ENCODE results near the gene ZYX. TPM values are rescaled to one million over a fixed set of nuclear protein-coding genes. Genes with fewer than 3 reads are reported as not detected.

Gene ZYX
- total RNA-seq, 1 experiment from 2014 or later: 179 TPM

DNA sequence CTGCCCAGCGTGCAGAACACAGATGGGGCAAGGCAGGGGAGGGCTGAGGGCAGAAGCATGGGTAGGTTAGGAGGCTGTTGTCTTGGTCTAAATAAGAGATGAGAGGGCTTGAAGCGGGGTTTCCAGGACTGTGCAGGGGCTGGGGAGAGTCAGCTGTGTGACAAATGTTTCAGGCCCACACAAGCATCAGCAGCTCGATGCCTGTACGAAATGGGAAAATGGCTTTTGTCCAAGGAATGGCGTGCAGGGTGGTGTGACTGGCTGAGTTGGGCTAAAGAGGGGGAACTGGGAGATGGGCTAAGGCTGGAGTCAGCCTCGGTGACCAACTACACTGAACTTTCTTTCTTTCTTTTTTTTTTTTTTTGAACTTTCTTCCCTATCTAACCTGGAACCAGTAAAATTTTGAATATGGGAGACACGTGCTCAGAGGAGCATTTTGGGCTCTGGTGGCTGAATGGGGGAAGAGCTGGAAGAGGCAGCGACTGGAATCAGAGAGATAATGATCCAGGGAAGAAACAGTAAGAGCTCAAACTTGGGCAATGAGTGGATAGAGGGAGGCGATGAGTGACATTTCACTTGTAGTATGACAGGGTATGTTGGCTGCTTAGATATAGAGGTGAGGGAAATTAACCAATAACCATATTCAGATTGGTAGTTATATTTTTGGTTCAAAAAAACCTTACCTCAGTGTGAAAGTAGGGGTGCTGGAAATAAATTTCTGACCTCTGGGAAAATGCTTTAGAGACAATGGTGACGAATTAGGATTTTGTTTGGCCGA lies 37.7 kb downstream of the ZYX start:
- Mint-ChIP-seq H3K9me3 (peaks cover 34% of the 10 kb centered on the region), H3K27ac (no peak overlapping the region), H3K4me3 (no peak overlapping the region), H3K27me3 (ENCODE audit: low read depth) (no peaks in the 10 kb centered on the region), H3K4me1 (peaks cover 50% of the 10 kb centered on the region), H3K36me3 (peaks cover 49% of the 10 kb centered on the region)
- POLR2A ChIA-PET: no interaction called here
- ATAC-seq: no peak
- CTCF ChIA-PET: interaction anchor here (0.7 to 1.1 kb wide), 4 partner anchors 10 to 1988 kb away, joined by 3 to 4 read pairs (median 4); partner anchors contain the start of gene EPHA1
- no peak for DNase-seq (ENCODE audit: low spot score)
- TF ChIP-seq, protein P1, sequence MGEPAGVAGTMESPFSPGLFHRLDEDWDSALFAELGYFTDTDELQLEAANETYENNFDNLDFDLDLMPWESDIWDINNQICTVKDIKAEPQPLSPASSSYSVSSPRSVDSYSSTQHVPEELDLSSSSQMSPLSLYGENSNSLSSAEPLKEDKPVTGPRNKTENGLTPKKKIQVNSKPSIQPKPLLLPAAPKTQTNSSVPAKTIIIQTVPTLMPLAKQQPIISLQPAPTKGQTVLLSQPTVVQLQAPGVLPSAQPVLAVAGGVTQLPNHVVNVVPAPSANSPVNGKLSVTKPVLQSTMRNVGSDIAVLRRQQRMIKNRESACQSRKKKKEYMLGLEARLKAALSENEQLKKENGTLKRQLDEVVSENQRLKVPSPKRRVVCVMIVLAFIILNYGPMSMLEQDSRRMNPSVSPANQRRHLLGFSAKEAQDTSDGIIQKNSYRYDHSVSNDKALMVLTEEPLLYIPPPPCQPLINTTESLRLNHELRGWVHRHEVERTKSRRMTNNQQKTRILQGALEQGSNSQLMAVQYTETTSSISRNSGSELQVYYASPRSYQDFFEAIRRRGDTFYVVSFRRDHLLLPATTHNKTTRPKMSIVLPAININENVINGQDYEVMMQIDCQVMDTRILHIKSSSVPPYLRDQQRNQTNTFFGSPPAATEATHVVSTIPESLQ (CRISPR knock-in tag; IDR thresholded peaks at IDR 0.05): no peak
- TF ChIP-seq, protein P2, sequence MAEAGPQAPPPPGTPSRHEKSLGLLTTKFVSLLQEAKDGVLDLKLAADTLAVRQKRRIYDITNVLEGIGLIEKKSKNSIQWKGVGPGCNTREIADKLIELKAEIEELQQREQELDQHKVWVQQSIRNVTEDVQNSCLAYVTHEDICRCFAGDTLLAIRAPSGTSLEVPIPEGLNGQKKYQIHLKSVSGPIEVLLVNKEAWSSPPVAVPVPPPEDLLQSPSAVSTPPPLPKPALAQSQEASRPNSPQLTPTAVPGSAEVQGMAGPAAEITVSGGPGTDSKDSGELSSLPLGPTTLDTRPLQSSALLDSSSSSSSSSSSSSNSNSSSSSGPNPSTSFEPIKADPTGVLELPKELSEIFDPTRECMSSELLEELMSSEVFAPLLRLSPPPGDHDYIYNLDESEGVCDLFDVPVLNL (CRISPR knock-in tag; IDR thresholded peaks at IDR 0.05; ENCODE audit: borderline replicate concordance, low read depth): no peak
- TF ChIP-seq, protein P3, sequence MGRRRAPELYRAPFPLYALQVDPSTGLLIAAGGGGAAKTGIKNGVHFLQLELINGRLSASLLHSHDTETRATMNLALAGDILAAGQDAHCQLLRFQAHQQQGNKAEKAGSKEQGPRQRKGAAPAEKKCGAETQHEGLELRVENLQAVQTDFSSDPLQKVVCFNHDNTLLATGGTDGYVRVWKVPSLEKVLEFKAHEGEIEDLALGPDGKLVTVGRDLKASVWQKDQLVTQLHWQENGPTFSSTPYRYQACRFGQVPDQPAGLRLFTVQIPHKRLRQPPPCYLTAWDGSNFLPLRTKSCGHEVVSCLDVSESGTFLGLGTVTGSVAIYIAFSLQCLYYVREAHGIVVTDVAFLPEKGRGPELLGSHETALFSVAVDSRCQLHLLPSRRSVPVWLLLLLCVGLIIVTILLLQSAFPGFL (CRISPR knock-in tag; IDR thresholded peaks at IDR 0.05; ENCODE audit: borderline replicate concordance): no peak
- no peak for TF ChIP-seq GABPB1 (CRISPR knock-in tag; IDR thresholded peaks at IDR 0.05)
- no peak for TF ChIP-seq NFATC4 (CRISPR knock-in tag; IDR thresholded peaks at IDR 0.05)
- no peak for TF ChIP-seq ZNF138 (CRISPR knock-in tag; conservative IDR thresholded peaks at IDR 0.05)
- TF ChIP-seq ZNF396 (CRISPR knock-in tag; IDR thresholded peaks at IDR 0.05; ENCODE audit: borderline replicate concordance): no peak
- TF ChIP-seq, protein P4, sequence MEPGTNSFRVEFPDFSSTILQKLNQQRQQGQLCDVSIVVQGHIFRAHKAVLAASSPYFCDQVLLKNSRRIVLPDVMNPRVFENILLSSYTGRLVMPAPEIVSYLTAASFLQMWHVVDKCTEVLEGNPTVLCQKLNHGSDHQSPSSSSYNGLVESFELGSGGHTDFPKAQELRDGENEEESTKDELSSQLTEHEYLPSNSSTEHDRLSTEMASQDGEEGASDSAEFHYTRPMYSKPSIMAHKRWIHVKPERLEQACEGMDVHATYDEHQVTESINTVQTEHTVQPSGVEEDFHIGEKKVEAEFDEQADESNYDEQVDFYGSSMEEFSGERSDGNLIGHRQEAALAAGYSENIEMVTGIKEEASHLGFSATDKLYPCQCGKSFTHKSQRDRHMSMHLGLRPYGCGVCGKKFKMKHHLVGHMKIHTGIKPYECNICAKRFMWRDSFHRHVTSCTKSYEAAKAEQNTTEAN (CRISPR knock-in tag; IDR thresholded peaks at IDR 0.05): no peak
- no peak for TF ChIP-seq ZNF232 (CRISPR knock-in tag; IDR thresholded peaks at IDR 0.05)
- no peak for TF ChIP-seq RORB (CRISPR knock-in tag; IDR thresholded peaks at IDR 0.05)
- TF ChIP-seq, protein P5, sequence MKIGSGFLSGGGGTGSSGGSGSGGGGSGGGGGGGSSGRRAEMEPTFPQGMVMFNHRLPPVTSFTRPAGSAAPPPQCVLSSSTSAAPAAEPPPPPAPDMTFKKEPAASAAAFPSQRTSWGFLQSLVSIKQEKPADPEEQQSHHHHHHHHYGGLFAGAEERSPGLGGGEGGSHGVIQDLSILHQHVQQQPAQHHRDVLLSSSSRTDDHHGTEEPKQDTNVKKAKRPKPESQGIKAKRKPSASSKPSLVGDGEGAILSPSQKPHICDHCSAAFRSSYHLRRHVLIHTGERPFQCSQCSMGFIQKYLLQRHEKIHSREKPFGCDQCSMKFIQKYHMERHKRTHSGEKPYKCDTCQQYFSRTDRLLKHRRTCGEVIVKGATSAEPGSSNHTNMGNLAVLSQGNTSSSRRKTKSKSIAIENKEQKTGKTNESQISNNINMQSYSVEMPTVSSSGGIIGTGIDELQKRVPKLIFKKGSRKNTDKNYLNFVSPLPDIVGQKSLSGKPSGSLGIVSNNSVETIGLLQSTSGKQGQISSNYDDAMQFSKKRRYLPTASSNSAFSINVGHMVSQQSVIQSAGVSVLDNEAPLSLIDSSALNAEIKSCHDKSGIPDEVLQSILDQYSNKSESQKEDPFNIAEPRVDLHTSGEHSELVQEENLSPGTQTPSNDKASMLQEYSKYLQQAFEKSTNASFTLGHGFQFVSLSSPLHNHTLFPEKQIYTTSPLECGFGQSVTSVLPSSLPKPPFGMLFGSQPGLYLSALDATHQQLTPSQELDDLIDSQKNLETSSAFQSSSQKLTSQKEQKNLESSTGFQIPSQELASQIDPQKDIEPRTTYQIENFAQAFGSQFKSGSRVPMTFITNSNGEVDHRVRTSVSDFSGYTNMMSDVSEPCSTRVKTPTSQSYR (CRISPR knock-in tag; IDR thresholded peaks at IDR 0.05): no peak
- TF ChIP-seq, protein P6, sequence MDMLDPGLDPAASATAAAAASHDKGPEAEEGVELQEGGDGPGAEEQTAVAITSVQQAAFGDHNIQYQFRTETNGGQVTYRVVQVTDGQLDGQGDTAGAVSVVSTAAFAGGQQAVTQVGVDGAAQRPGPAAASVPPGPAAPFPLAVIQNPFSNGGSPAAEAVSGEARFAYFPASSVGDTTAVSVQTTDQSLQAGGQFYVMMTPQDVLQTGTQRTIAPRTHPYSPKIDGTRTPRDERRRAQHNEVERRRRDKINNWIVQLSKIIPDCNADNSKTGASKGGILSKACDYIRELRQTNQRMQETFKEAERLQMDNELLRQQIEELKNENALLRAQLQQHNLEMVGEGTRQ (CRISPR knock-in tag; IDR thresholded peaks at IDR 0.05): no peak
- TF ChIP-seq GRHL2 (CRISPR knock-in tag; IDR thresholded peaks at IDR 0.05; ENCODE audit: insufficient replicate concordance, severe bottlenecking): no peak
- TF ChIP-seq, protein P7, sequence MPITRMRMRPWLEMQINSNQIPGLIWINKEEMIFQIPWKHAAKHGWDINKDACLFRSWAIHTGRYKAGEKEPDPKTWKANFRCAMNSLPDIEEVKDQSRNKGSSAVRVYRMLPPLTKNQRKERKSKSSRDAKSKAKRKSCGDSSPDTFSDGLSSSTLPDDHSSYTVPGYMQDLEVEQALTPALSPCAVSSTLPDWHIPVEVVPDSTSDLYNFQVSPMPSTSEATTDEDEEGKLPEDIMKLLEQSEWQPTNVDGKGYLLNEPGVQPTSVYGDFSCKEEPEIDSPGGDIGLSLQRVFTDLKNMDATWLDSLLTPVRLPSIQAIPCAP (CRISPR knock-in tag; IDR thresholded peaks at IDR 0.05): no peak
- no peak for TF ChIP-seq TP53 (CRISPR knock-in tag; IDR thresholded peaks at IDR 0.05)
- TF ChIP-seq GTF2I (CRISPR knock-in tag; conservative IDR thresholded peaks at IDR 0.05): no peak

Data from WTC11 (cell line).